Skin epidermis (tissue), 12 donors: ENCODE data around the gene WWOX.

Source experiments
- H3K27ac ChIP-seq, 21 experiments: fragments of 200-600 bp; sonication (generic) in 11 of 21; one replicate each; pipeline ENCODE4 v1.5.0; 2020; ENCODE audit warnings: mild to moderate bottlenecking in 3 of 21, inconsistent platforms in 2 of 21, moderate library complexity in 2 of 21
- H3K4me3 ChIP-seq, 7 experiments: fragments of 200-600 bp; sonication (generic) in 2 of 7; one replicate each; pipeline ENCODE4 v1.5.0; 2020; ENCODE audit warnings: inconsistent platforms in 2 of 7, mild to moderate bottlenecking in 2 of 7, moderate library complexity in 1 of 7

Gene WWOX

DNA sequence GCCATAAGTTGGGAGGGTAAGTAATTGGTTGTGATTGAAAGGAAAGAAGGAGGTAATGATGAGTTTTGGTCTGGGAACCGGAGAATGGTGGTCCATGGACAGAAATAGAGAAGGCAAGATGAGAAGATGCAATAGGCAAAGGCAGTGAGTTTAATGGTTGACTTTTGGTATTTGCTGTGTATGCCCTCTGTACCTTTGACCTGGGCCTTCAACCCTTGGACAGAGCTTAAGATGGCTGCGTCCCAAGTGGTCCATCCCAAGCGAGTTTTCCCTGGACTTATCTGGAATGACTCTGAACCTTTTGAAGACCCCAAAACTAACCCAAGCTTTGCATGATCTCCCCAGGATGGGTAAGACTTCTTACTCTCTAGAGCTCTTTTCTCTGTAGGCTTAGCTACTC, 836.6 kb downstream of the WWOX start:
- H3K4me3 ChIP-seq = no peak overlapping the region

DNA sequence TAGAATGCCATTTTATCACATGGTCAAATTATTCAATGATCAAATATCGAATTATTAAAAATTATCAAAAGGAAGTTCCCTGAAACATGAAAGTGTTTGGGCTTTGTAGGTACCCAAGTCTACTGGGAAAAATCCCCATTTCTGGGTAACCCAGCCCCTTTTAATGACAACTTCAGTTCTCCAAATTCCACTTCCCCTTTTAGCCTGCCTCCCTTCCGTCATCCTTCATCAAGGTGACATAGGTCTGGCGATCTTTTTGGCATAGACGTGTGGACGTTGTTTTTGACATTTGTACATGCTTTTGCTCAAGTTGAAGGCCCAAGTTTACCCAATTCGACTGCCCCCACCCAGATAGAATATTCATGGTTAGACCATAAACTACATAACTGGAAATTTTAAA, 840.1 kb downstream of the WWOX start:
- H3K27ac ChIP-seq = no peak overlapping the region
- no peak overlapping the region for H3K4me3 ChIP-seq

More for the DNA sequence above, 836.6 kb downstream of the WWOX start:
- no peak overlapping the region for H3K27ac ChIP-seq

DNA sequence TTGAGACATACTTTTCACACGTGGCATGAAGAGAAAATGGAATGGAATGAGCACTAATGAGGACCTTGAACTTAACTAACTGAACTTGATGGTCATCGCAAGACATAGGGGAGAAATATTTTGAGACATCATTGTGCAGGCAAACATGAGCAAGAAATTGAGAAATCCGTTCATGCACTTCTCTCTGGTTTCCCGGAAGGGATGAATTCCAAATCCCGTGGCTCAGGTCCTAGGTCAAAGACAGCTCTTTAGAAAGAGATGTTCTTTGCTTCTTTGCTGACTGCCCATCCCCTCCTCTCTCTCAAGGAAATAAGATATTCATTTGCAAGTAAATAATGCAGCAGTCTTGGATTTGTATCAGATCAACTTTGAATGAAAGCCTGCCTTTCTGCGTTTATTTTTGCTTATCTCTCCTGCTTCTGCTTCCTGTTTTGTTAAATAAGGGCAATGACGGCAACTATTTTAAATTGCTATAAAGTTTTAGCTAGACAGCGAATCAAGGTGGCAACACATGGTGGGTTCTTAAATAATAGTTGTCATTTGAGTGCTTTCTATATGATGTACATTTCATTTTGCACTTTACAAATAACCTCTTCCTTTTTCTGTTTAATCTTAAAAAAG, 843.3 kb downstream of the WWOX start:
- H3K4me3 ChIP-seq = no peak overlapping the region
- no peak overlapping the region for H3K27ac ChIP-seq

DNA sequence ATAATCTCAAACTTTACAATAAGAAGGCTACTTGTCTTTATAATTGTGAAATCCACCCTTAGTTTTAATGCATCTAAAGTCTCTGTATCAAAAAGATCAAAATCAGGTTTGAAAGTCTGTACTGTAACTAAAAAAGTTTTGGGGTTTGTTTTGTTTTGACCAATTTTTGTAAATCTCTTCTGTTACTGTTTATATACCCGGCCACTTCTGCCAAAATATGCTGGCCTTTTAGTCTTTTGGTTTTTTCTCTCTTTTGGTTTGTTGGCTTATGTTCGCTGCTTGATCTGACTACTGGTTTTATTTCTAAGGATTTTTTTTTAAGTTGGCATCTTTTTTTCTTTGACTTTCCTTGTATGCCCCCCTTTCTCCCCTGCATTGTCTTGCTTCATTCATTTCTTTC, 845.9 kb downstream of the WWOX start:
- H3K4me3 ChIP-seq = no peak overlapping the region
- no peak overlapping the region for H3K27ac ChIP-seq

DNA sequence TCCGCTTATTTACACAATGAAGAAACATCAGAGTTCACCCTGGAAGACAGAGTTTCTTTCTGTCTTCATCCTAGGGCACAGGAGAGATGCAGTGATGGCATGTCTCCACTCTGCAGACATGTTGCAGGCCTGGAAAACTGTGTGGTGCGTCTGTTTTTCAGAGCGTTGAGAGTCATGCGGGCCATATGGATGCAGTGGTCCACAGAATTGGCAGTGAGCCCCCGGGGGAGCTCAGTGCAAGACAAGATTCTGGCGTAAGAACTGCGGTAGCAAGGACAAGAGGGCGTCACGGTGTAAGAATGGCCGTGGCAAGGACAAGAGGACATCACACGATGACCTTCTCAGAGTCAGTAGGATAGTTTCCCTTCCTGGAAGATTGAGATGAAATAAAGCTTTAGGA, 847.1 kb downstream of the WWOX start:
- Histone ChIP-seq H3K4me3 (no peak overlapping the region), H3K27ac (no peak overlapping the region)

DNA sequence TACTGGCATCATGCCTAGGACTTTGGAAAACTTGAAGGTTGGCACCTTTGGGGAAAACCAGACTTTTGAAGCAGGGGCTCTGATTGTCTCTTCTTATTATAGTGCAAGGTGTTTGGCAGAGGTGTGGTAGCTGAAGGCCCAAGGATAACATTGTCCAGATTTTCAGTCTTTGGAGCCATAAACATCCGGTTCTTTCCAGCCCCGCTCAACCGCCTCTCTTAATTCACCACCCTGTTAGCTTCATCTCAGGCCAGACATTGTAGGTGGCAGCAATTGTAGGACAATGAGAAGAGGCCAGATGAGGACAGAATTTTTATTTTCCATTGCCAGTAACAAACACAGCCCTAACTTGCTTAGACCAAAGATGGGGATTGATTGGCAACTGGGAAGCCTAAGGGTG, 851.3 kb downstream of the WWOX start:
- no peak overlapping the region for H3K27ac ChIP-seq
- no peak overlapping the region for H3K4me3 ChIP-seq

DNA sequence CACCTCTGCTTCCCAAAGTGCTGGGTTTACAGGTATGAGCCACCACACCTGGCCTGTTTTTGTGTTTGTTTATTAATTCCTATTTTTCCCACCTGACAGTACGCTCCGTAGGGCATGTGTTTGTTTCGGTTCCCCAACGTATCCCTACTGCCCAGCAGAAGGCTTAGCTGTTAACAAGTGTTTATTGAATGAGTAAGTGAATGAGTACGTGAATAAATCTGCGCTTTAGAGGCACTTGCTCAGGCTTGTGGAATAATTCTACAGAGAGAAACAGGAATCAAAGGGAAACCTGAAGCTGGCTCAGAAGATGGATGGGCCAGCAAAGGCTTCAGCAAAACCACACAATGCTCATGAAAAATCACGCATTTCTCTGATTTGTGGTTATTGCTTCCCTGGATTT, 853.2 kb downstream of the WWOX start:
- Histone ChIP-seq H3K4me3 (no peak overlapping the region), H3K27ac (no peak overlapping the region)

DNA sequence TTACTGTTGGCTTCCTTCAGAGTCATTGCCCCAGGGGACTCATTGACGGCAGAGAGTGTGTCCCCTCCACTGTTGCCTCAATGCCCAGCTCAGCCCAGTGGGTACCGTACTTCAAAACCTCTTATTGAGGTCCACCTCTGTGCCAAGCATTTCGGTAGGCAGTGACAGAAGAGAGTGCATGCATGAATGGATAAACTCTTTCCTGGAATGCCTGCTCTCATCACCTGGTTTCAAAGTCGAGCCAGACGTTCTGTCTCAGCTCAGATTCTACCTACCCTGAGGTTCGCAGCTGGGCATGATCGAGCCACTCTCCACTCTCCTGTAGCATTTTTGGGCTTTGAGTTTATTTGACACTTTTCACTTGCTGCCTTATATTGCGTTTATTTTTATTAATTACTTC, 854.1 kb downstream of the WWOX start:
- no peak overlapping the region for H3K4me3 ChIP-seq

DNA sequence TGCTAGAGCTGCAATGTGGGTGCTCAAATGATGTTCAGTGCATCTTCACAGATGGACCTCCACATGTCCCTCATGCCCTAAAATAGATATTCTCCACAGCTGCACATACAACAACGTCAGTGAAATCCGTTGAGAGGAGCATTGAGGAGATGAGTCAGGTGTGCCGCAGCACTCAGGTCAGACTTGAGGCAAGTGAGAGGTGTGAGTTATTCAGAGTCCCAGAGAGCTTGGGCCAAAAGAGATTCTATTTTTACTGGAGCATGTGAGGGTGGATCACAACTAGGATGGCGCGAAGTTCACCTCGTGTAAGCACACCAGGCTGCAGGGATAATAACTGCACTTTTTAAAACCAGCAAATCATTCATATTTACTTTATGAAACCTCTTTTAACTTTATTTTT, 855.8 kb downstream of the WWOX start:
- H3K4me3 ChIP-seq = no peak overlapping the region

More for the DNA sequence above, 854.1 kb downstream of the WWOX start:
- H3K27ac ChIP-seq = no peak overlapping the region

DNA sequence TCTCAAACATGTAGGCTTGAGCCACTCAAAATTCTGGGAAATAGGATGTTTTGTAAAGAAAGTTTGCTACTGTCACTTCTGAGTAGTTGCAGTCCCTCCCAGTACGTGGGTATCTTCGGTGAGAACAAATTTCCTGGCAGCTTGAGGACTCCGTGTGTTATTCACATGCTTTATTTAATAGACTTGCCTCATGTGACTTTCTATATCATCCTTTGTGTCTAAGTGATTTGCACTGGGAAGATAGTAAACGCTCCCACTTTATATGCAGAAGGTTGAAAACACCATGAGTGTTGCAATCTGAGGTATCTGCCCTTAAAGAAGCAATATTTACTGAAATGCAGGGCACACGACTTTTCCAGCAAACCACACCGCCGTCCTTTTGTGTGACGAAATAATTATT, 857.4 kb downstream of the WWOX start:
- H3K4me3 ChIP-seq = no peak overlapping the region
- H3K27ac ChIP-seq = no peak overlapping the region

More for the DNA sequence above, 855.8 kb downstream of the WWOX start:
- no peak overlapping the region for H3K27ac ChIP-seq

DNA sequence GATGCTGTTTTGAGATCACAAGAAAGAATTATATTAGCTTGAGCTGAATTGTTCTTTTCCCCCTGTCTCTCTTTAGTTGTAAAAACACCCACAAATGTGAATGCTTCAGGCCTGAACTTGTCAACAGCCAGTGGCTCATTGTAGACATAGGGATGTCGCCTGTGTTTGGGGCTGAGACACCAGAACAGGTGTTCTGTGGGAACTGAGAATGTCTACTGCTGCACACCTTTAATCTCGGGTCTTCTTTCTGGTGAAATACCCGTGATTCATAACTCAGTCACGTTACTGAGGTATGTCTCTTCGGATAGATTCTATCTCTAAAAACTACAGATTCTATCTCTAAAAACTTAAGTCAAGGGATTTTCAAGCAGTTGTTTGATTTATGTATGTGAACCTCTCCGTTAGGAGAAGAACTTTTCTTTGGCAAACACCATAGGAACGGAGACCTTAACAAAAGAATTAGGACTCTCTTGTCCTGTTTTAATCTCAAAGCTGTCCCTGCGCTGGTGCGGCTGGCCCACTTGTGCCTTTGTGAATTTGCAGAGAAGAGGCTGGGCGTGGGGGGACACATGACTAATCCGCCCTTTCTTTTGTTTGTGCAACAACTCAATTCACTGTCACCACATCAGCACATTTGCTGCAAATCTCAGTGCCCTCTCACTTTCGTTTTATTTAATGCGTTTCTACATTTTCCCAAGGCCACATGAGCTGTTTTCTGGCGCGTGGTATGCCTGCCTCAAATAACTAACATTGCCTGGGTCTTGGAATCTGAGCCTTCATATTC, 858.1 kb downstream of the WWOX start:
- H3K27ac ChIP-seq = no peak overlapping the region
- H3K4me3 ChIP-seq = no peak overlapping the region

DNA sequence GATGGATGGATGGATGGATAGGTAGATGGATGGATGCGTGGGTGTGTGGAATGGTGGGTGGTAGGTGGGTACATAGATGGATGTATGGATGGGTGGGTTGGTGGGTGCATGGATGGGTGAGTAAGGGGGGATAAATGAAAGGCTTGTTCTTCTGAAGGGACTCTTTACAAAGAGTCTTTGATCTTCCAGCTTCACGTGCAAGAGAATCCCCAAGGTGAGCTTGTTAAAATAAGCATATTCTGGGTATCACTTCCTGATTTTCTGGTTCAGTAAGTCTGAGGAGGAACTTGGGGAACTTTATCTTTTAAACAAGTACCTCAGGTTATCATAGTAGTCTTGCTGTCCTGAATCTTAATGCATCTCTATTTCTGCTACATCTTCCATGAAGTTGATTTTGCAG, 862.0 kb downstream of the WWOX start:
- Histone ChIP-seq H3K27ac (no peak overlapping the region), H3K4me3 (no peak overlapping the region)

DNA sequence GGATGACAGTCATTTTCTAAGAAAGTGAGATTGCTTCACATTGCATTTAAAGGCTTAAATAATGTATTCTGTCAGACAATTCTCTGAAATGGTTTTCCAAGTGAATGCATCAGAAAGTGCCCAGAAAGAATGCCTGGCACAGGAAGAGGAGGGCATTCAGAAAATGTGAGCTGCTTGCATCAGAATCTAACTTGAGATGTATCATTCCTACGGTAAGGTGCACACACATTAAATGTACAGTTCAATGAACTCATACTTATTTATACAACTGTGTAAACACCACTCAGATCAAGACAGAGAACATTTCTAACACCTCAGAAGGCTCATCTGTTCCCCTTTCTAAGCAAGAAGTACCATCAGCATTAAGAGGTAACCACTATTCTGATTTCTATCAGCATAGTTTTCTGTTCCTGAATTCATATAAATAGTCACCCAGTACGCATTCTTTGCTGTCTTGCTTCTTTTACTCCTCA, 863.0 kb downstream of the WWOX start:
- no peak overlapping the region for H3K4me3 ChIP-seq
- no peak overlapping the region for H3K27ac ChIP-seq

DNA sequence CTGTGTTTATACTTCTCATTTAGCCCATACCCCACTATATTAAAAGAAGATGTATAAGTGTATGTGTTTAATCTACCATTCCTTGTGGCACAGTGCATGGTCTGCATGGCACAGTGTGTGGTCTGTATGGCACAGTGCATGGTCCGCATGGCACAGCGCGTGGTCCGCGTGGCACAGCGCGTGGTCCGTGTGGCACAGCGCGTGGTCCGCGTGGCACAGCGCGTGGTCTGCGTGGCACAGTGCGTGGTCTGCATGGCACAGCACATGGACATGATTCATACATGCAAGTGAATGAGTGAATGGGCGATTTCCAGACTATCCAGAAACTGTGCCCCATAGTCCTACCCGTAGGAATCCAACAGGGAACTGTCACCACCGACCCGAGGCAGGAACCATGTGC, 868.5 kb downstream of the WWOX start:
- Histone ChIP-seq H3K4me3 (no peak overlapping the region), H3K27ac (no peak overlapping the region)

DNA sequence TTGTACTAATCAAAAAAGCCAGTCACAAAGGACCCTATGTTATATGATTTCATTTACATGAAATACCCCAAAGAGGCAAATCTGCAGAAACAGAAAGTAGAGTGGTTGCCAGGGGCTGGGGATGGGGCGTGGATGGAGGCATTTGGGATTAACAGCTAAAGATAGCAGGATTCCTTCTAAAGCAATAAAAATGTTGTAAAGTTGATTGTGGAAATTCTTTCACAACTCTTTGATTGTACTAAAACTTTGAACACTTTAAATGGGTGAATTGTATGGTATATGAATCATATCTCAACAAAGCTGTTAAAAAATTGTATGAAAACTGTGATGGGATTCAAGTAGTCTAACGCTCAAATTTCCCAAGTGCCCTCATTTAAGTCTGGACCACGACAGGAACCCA, 870.3 kb downstream of the WWOX start:
- Histone ChIP-seq H3K27ac (no peak overlapping the region), H3K4me3 (no peak overlapping the region)

DNA sequence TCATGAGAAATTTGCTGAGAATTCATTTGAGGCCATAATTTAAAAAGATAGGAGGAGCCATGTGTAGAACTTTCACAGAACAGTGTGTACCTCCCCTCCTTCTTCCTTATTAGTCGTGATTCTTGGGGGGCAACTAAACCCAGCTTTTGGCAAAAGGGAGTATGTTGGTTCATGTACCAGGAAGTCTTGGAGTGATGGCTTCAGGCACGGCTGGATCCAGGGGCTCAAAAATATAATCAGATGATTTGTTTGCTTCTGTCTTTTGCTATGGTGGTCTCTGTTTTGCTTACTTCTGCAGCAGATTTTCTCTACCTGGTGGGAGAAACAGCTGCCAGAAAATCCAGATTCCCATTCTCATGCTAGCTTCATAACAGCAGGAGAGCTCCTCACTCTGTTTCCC, 871.2 kb downstream of the WWOX start:
- no peak overlapping the region for H3K27ac ChIP-seq
- no peak overlapping the region for H3K4me3 ChIP-seq

DNA sequence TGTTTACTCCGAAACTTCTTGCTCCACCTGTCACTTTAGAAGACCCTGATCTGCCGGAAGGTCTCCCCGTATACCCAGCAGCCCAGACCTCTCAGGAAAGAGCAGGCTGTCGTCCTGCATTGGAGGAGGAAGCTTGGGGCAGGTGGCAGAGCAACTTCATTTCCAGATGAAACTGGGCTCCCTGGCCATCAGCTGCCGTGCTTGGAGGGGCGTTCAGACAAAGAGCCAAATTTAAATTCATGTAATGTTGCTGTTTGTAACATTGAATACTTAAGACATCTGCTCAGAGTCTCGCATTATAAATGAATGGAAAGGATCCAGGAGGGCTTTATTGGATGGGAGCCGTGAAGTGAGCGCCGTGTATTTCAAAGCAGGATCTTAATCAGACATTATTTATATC, 872.6 kb downstream of the WWOX start:
- Histone ChIP-seq H3K27ac (no peak overlapping the region), H3K4me3 (no peak overlapping the region)

DNA sequence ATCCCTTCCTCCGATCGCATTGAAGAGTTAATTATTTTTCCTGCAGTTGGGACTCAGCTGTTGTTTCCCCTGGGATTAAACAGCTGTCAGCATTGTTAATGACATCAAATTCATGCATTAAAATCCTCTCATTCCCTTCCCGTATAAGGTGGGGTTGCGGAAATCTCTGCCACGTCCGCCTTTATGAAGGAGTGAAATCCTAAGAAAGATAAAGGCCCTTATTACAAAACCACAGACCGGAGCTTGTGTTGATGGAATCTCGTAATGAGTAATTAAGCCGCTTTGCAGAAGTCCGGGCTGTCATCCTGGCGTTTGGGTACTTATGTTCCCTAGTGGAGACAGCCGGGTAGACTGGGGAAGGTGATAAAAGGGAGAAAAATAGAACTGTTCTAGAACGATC, 873.5 kb downstream of the WWOX start:
- H3K4me3 ChIP-seq = no peak overlapping the region
- H3K27ac ChIP-seq = no peak overlapping the region

DNA sequence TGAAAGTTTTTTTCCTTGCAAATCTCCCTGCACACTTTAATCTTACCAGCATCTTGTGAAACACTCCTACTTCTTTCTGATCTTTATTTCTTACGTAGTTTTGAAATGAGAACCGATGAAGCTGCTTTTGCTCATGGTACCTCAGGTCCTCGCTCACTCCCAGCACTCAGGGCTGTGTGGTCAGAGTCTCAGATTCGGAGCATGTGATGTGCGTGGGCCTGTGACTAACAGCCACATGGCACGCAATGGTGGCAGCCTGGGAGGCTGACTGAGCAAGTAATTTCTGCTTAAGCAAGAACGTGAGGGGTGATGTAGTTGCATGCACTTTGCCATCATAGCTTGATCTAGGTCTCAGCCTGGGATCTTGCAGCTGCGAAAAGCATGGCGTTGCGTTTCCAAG, 876.8 kb downstream of the WWOX start:
- no peak overlapping the region for H3K4me3 ChIP-seq
- no peak overlapping the region for H3K27ac ChIP-seq

DNA sequence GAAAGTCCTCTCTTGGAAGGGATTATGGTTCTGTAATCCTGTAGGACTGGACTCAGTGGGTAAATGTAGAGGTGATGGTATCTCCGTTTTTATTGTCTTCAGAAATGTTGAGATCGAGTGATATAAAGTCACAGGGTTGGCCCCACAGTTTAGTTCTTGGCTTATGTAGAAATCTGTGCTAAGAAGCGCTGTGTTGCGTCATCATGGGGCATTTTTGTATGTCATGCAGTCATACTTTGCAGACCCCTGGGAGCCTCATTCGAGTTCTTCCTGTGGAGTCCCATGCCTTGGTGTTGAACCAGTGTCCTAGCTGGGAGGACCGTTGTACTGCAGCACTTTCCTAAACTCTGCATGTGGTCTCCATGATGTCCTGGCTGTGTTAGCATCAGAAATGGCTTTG, 881.4 kb downstream of the WWOX start:
- H3K4me3 ChIP-seq = no peak overlapping the region
- H3K27ac ChIP-seq = no peak overlapping the region

DNA sequence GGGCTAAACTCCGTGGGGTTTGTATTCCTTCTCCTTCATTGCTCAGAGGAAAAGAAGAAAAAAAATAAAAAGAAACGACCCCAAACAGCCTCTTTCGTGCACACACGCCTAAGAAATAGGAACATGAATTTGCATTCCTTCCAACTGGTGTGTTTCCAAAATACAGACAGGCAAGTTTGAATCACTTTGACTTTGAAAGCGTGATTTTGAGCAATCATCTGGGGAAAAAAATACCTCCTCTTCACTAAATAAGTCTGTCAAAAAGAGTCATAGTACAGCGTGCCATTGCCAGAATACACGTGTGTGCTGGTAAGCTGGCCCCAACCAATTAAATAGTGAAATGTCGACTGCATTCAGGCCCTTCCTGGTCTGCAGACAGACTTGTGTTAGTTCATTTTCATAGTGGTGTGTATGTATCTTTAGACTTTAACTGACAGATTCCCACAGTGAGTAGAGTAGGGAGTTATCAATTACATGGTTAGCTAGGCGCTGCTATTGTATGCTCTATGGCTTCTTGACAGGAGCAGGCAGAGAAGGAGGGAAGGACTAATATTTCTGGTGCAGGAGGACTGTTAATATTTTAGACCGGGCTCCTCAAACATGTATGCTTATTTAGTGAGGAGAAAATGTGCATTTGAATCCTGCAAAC, 882.8 kb downstream of the WWOX start:
- Histone ChIP-seq H3K27ac (no peak overlapping the region), H3K4me3 (no peak overlapping the region)
